NCI-H1930 (cell line): Measurements from ENCODE around the gene DDX25.

Experiments
- DNase-seq, 2 experiments: peaks; one replicate each; lab custom pipeline; 2025; lab: John Stamatoyannopoulos, UW

DDX25 gene

DNA sequence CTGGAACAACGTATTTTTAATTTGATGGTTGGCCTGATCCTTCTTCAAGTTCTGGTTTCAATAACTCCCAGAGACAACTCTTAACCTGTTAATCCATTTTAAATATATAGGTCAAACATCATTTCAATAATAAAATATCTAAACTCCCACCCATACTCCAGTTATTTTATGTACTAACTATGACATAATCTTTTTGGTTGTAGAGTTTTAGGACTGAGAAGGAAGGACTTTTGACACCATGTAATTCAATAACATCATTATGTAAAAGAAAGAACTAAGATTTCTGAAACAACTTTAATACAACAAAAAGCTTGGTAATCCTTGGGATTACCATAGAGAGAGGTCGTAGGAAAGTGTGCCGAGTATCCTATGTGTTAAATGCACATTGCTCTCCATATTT, 73.0 kb downstream of the DDX25 start:
- DNase-seq: no peak

DNA sequence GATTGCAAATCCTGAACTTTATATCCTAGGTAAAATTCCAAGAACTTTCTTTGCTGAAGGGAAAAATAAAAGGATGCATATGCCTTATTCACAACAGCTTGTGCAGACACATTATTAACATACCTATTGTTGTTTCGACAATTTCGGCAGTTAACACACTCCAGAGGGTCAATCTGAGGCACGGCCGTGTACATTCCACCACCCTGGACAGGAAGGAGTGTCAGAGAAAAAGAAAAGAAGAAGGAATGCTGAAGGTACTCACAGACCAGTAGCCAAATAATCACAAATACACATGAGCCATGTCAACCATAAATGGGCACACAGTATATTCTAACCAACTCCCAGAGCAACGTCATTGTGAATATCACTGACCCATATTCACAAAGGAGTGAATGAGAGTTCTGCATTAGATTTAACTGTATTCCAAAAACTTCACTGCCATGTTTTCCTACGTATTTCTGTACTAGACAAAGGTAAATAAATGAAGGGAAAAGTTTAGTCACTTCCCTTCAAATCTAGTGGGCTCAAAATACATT, 73.9 kb downstream of the DDX25 start:
- DNase-seq: no peak
